ENCODE measurements around the gene IER5L. TPM values are rescaled to one million over a fixed set of nuclear protein-coding genes. Genes with fewer than 3 reads are reported as not detected.

IER5L gene
- polyA plus RNA-seq (2013): 1.6 TPM

DNA sequence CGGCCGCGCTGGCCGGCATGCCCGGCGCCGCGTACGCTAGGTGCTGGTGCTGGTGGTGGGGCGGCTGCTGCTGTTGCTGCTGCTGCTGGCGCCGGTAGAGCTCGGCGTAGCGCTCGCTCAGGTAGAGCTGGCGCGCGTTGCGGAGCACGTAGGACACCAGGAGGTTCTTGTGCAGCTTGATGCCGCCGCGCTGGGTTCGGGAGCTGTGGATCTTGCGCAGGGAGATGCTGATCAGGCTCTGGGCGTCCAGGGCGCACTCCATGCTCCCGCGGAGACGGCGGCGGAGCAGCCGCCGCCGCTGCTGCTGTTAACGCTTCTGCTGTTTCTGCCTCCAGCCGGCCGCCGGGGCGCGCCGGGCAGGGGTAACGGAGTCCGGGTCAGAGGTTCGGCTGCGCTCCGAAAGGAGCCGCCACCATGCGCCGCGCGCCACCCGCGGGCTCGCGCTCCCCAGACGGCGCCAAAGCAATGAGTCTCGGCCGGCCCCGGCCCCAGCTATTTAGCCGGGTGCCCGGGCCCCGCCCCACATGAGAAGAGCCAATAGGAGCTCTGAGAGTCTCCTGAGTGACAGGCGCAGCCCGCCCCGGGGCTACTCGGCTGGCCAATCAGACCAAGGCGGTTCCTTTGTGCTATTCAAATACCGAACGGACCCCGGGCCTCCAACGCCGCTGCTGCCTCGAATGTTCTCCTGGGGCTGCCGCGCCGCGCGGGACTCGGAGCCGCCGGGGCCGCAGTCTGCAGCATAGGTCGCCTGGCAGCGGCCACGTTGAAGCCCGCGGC is at the start of gene IER5L:
TSS of gene IER5L (minus strand) at position 471 of the 777 bp plus-strand sequence. CDS start at position 262, 209 bp downstream.
- Histone ChIP-seq H3K36me3 (ENCODE audit: control insufficient read depth in 4 of 4, insufficient read depth in 4 of 4, low read length in 3 of 4) (no peaks in the 10 kb centered on the region), H3K4me1 (ENCODE audit: control extremely low read depth in 1 of 4, control insufficient read depth in 4 of 4, insufficient read depth in 4 of 4, low read length in 3 of 4) (peaks cover 0 to 47% (median 35%) of the 10 kb centered on the region in 4 experiments), H3K27ac (ENCODE audit: insufficient read depth in 1 of 2, low read depth in 1 of 2, low read length in 2 of 2, poor library complexity in 1 of 2, severe bottlenecking in 2 of 2) (no peak within 1 kb of the TSS), H3K27me3 (replicated peaks in 2 of 5; ENCODE audit: control insufficient read depth in 4 of 5, insufficient read depth in 5 of 5, low read length in 4 of 5) (peaks cover 0 to 2% (median 0%) of the 10 kb centered on the region in 5 experiments), H3K4me3 (ENCODE audit: control insufficient read depth in 1 of 7, extremely low read depth in 1 of 7, insufficient read depth in 4 of 7, low read depth in 2 of 7, low read length in 6 of 7) (peak within 1 kb of the TSS; percentile 65 to 89 (median 80)), H3K9me3 (ENCODE audit: control extremely low read depth in 1 of 5, control insufficient read depth in 4 of 5, insufficient read depth in 2 of 5, low read depth in 1 of 5, low read length in 4 of 5) (no peaks in the 10 kb centered on the region)
- POLR2A ChIA-PET: interaction anchor here (0.6 to 1.7 kb wide), 18 partner anchors 9 to 448 kb away, joined by 3 to 8 read pairs (median 3); partner anchors contain the start of gene NTMT1
- WGBS (ENCODE audit: insufficient coverage): under 1% methylated on average over 88 of the region's 90 CpGs
- peak; percentile 89 to 95 (median 94) for DNase-seq
- CTCF ChIA-PET: interaction anchor here (0.6 to 2.0 kb wide), 13 partner anchors 9 to 282 kb away, joined by 3 to 7 read pairs (median 4); no protein-coding TSS in a partner anchor

GRCh38 chr9:129227843-129228189 is 49.8 kb upstream of the IER5L start:
- Histone ChIP-seq H3K36me3 (ENCODE audit: control insufficient read depth in 4 of 4, insufficient read depth in 4 of 4, low read length in 3 of 4) (no peaks in the 10 kb centered on the region), H3K4me3 (ENCODE audit: control insufficient read depth in 1 of 7, extremely low read depth in 1 of 7, insufficient read depth in 4 of 7, low read depth in 2 of 7, low read length in 6 of 7) (no peak overlapping the region), H3K27ac (ENCODE audit: insufficient read depth in 1 of 2, low read depth in 1 of 2, low read length in 2 of 2, poor library complexity in 1 of 2, severe bottlenecking in 2 of 2) (no peak overlapping the region), H3K27me3 (replicated peaks in 2 of 5; ENCODE audit: control insufficient read depth in 4 of 5, insufficient read depth in 5 of 5, low read length in 4 of 5) (no peaks in the 10 kb centered on the region), H3K9me3 (ENCODE audit: control extremely low read depth in 1 of 5, control insufficient read depth in 4 of 5, insufficient read depth in 2 of 5, low read depth in 1 of 5, low read length in 4 of 5) (no peaks in the 10 kb centered on the region), H3K4me1 (ENCODE audit: control extremely low read depth in 1 of 4, control insufficient read depth in 4 of 4, insufficient read depth in 4 of 4, low read length in 3 of 4) (peaks cover 0 to 16% (median 8%) of the 10 kb centered on the region in 4 experiments)
- ChIA-PET CTCF (interaction anchor here (1.0 kb wide), 1 partner anchor 18 kb away, joined by 4 read pairs; no protein-coding TSS in a partner anchor), POLR2A (no interaction called here)
- WGBS (ENCODE audit: insufficient coverage): 98% methylated on average over 7 of the region's 10 CpGs
- no peak for DNase-seq

DNA sequence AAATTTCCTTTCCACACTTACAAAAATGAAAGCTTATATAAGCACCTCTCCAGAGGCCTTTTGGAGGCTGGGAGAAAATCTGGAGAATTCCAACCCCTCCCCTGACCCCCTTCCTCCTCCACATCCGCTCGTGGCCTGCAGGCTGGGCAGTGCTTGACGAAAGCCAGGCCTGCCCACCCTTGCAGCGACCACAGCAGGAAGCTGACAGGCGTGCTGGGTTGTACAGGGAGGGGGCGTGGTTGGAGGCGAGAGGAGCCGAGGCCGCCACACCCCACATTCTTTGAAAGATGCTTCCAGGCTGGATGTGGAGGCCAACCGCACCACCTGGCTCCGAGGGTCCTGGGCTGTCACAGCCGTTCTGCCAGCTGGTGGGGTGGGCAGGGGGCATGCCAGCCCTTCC is 47.8 kb upstream of the IER5L start:
- ChIA-PET POLR2A (no interaction called here), CTCF (interaction anchor here (0.7 to 0.9 kb wide), 3 partner anchors 15 to 1529 kb away, joined by 3 read pairs; no protein-coding TSS in a partner anchor)
- no peaks in the 10 kb centered on the region for H3K27me3 ChIP-seq (replicated peaks in 2 of 5; ENCODE audit: control insufficient read depth in 4 of 5, insufficient read depth in 5 of 5, low read length in 4 of 5)
- 10% methylated on average over 5 of the region's 12 CpGs for WGBS (ENCODE audit: insufficient coverage)
- peaks cover 0 to 32% (median 16%) of the 10 kb centered on the region in 4 experiments for H3K4me1 ChIP-seq (ENCODE audit: control extremely low read depth in 1 of 4, control insufficient read depth in 4 of 4, insufficient read depth in 4 of 4, low read length in 3 of 4)
- peak; percentile 58 to 88 (median 85) for DNase-seq
- no peak overlapping the region for H3K27ac ChIP-seq (ENCODE audit: insufficient read depth in 1 of 2, low read depth in 1 of 2, low read length in 2 of 2, poor library complexity in 1 of 2, severe bottlenecking in 2 of 2)
- no peaks in the 10 kb centered on the region for H3K36me3 ChIP-seq (ENCODE audit: control insufficient read depth in 4 of 4, insufficient read depth in 4 of 4, low read length in 3 of 4)
- H3K9me3 ChIP-seq (ENCODE audit: control extremely low read depth in 1 of 5, control insufficient read depth in 4 of 5, insufficient read depth in 2 of 5, low read depth in 1 of 5, low read length in 4 of 5): no peaks in the 10 kb centered on the region
- peak overlapping the region in 1 of 7 experiments; percentile 19 for H3K4me3 ChIP-seq (ENCODE audit: control insufficient read depth in 1 of 7, extremely low read depth in 1 of 7, insufficient read depth in 4 of 7, low read depth in 2 of 7, low read length in 6 of 7)

- H3K27me3 ChIP-seq (replicated peaks in 2 of 5; ENCODE audit: control insufficient read depth in 4 of 5, insufficient read depth in 5 of 5, low read length in 4 of 5): no peaks in the 10 kb centered on the region
- H3K36me3 ChIP-seq (ENCODE audit: control insufficient read depth in 4 of 4, insufficient read depth in 4 of 4, low read length in 3 of 4): no peaks in the 10 kb centered on the region
- 93% methylated on average over 3 of the region's 3 CpGs for WGBS (ENCODE audit: insufficient coverage)
- H3K9me3 ChIP-seq (ENCODE audit: control extremely low read depth in 1 of 5, control insufficient read depth in 4 of 5, insufficient read depth in 2 of 5, low read depth in 1 of 5, low read length in 4 of 5): no peaks in the 10 kb centered on the region
- CTCF ChIA-PET: interaction anchor here (0.7 to 0.9 kb wide), 3 partner anchors 14 to 1529 kb away, joined by 3 read pairs; no protein-coding TSS in a partner anchor
- no peak overlapping the region for H3K27ac ChIP-seq (ENCODE audit: insufficient read depth in 1 of 2, low read depth in 1 of 2, low read length in 2 of 2, poor library complexity in 1 of 2, severe bottlenecking in 2 of 2)
- H3K4me3 ChIP-seq (ENCODE audit: control insufficient read depth in 1 of 7, extremely low read depth in 1 of 7, insufficient read depth in 4 of 7, low read depth in 2 of 7, low read length in 6 of 7): no peak overlapping the region
- peaks cover 0 to 36% (median 17%) of the 10 kb centered on the region in 4 experiments for H3K4me1 ChIP-seq (ENCODE audit: control extremely low read depth in 1 of 4, control insufficient read depth in 4 of 4, insufficient read depth in 4 of 4, low read length in 3 of 4)
- no peak for DNase-seq
- POLR2A ChIA-PET: no interaction called here
These were observed 47.4 kb upstream of the IER5L start for GRCh38 chr9:129225490-129225778.

- ChIA-PET CTCF (no interaction called here), POLR2A (no interaction called here)
- peaks cover 0 to 37% (median 17%) of the 10 kb centered on the region in 4 experiments for H3K4me1 ChIP-seq (ENCODE audit: control extremely low read depth in 1 of 4, control insufficient read depth in 4 of 4, insufficient read depth in 4 of 4, low read length in 3 of 4)
- H3K27me3 ChIP-seq (replicated peaks in 2 of 5; ENCODE audit: control insufficient read depth in 4 of 5, insufficient read depth in 5 of 5, low read length in 4 of 5): no peaks in the 10 kb centered on the region
- 98% methylated on average over 13 of the region's 17 CpGs for WGBS (ENCODE audit: insufficient coverage)
- no peak overlapping the region for H3K27ac ChIP-seq (ENCODE audit: insufficient read depth in 1 of 2, low read depth in 1 of 2, low read length in 2 of 2, poor library complexity in 1 of 2, severe bottlenecking in 2 of 2)
- H3K9me3 ChIP-seq (ENCODE audit: control extremely low read depth in 1 of 5, control insufficient read depth in 4 of 5, insufficient read depth in 2 of 5, low read depth in 1 of 5, low read length in 4 of 5): no peaks in the 10 kb centered on the region
- DNase-seq: no peak
- no peak overlapping the region for H3K4me3 ChIP-seq (ENCODE audit: control insufficient read depth in 1 of 7, extremely low read depth in 1 of 7, insufficient read depth in 4 of 7, low read depth in 2 of 7, low read length in 6 of 7)
- H3K36me3 ChIP-seq (ENCODE audit: control insufficient read depth in 4 of 4, insufficient read depth in 4 of 4, low read length in 3 of 4): no peaks in the 10 kb centered on the region
These were observed 46.8 kb upstream of the IER5L start for GRCh38 chr9:129224618-129225489.

DNA sequence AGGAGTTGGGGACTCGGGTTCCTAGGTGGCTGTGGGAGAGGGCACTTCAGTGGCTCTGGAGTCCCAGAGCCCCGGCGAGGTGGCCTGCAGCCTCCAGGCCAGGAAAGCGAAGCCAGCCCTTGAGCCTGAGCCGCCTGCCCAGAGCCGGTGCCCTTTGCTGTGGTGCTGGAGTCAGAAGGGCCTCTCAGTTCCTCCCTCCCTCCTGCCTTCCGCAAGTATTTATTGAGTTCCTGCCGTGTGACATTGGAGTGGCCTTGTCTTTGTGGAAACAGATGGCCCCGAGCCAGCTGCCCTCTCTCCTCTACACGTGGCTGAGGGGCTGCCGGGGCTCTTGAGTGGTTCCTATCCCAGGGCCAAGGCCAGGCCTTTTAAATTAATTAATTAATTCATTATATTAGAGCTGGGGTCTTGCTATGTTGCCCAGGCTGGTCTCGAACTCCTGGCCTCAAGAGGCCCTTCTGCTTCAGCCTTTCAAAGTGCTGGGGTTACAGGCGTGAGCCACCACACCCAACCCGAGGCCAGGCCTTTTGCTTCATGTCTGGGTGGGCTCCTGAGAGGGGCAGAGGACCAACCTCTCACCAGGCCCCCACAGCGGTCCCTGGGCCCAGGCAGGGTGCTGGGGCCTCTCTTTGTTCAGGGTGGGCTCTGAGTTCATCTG is 45.6 kb upstream of the IER5L start:
- H3K9me3 ChIP-seq (ENCODE audit: control extremely low read depth in 1 of 5, control insufficient read depth in 4 of 5, insufficient read depth in 2 of 5, low read depth in 1 of 5, low read length in 4 of 5): no peaks in the 10 kb centered on the region
- no peaks in the 10 kb centered on the region for H3K27me3 ChIP-seq (replicated peaks in 2 of 5; ENCODE audit: control insufficient read depth in 4 of 5, insufficient read depth in 5 of 5, low read length in 4 of 5)
- no peak overlapping the region for H3K27ac ChIP-seq (ENCODE audit: insufficient read depth in 1 of 2, low read depth in 1 of 2, low read length in 2 of 2, poor library complexity in 1 of 2, severe bottlenecking in 2 of 2)
- no peak overlapping the region for H3K4me3 ChIP-seq (ENCODE audit: control insufficient read depth in 1 of 7, extremely low read depth in 1 of 7, insufficient read depth in 4 of 7, low read depth in 2 of 7, low read length in 6 of 7)
- H3K36me3 ChIP-seq (ENCODE audit: control insufficient read depth in 4 of 4, insufficient read depth in 4 of 4, low read length in 3 of 4): no peaks in the 10 kb centered on the region
- H3K4me1 ChIP-seq (ENCODE audit: control extremely low read depth in 1 of 4, control insufficient read depth in 4 of 4, insufficient read depth in 4 of 4, low read length in 3 of 4): peaks cover 0 to 37% (median 17%) of the 10 kb centered on the region in 4 experiments
- no peak for DNase-seq
- WGBS (ENCODE audit: insufficient coverage): 98% methylated on average over 8 of the region's 15 CpGs
- ChIA-PET CTCF (no interaction called here), POLR2A (no interaction called here)

All from common myeloid progenitor, CD34-positive (primary cell).